Skeletal muscle cell (primary cell): ENCODE results near the gene IQCB1.
"Not testable (repeated sequence)": the region's sequence is repeated elsewhere in the genome, so short reads cannot be mapped to it uniquely, and the experiment has no call there.

Experiments used
- DNase-seq: peaks from one replicate; pipeline ENCODE4 v3.0.0-alpha.2; 2010; ENCODE audit warnings: low read depth
- H3K4me3 ChIP-seq: 2 replicates; pipeline ENCODE4 v1.5.1; 2011; ENCODE audit warnings: low read depth, mild to moderate bottlenecking, control low read depth, low read length, moderate library complexity

Gene IQCB1

DNA sequence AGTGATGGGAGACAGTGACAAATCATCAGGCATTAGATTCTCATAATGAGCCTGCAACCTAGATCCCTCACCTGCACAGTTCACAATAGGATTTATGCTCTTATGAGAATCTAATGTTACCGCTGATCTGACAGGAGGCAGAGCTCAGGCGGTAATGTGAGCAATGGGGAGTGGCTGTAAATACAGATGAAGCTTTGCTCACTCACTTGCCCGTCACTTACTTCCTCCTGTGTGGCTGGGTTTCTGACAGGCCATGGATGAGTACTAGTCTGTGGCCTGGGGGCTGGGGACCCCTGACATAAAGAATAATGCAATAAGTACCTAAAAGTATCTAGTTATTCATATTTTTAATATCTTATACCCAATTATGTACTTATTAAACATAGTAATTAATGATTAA, 15.6 kb downstream of the IQCB1 start:
- DNase-seq: no peak
- H3K4me3 ChIP-seq: no peak overlapping the region

DNA sequence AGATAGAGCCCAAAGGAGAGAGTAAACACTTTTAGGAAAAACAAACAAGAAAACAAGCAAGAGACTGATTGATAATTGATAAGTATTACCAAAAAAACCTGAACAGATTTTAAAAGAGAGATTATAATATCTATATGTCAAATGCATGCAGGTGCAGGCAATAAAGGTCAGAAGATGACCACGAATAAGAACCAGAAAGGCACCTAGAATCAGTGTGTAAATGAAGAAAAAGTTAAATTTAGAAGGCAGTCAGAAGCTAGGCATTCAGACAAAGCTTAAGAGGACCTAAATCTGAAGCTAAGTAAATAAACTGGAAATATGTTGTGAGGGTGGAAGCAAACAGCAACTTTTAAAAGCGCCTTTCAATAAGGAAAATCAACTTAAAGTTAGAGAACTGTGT, 16.3 kb downstream of the IQCB1 start:
- H3K4me3 ChIP-seq: no peak overlapping the region
- DNase-seq: no peak

DNA sequence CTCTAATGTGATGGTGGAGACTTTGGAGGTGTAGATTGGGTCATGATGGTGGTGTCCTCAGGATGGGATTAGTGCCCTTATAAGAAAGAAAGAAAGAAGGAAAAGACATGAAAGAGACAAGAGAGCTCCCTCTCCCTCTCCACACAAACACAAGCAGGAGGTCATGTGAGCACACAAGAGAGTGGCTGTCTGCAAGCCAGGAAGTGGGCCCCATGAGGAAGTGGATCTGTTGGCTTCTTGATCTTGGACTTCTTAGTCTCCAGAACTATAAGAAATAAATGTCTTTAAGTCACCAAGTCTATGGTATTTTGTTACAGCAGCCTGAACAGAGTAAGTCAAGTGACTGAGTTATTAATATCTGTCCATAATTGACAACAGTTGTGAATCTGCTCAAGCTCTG, 17.1 kb downstream of the IQCB1 start:
- H3K4me3 ChIP-seq: no peak overlapping the region
- DNase-seq: no peak

DNA sequence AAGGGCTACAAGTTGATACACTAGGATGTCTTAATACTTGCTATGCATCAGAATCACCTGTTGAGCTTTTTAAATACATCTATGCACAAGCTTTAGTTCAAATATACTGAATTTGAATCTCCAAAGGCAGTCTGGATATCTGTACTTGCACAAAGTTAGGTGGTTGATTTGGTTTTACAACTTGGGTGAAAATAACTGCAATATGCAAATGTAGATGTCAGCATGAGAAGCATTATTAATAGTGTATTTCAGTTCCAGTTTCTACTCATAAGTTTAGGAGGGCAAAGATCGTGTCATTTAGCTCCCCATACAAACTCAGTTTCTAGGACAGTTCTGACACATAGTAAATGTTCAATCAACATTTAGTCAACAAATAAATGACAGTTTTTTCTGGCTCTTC, 25.6 kb downstream of the IQCB1 start:
- no peak for DNase-seq
- H3K4me3 ChIP-seq: no peak overlapping the region

DNA sequence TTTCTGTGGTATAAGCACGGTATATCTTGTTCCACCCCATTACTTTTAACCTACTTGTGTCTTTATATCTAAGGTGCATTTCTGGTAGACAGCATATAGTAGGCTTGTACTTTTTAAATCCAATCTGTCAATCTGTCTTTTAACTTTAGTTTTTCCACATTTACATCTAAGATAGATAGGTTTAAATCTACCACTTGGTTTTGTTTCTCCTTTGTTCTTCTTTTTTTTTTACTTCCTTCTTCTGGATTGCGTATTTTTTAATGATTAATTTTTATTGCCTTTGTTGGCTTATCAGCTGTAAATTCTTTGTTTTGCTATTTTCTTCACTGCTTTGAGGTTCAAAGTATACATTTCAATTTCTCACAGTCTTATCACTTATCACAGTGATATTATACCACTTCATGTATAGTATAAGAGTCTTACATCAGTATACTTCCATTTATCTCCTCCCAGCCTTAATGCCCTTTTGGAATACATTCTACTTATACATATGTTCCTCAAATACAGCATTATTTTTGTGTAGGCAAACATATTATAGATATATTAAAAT, 31.0 kb downstream of the IQCB1 start:
- H3K4me3 ChIP-seq: no peak overlapping the region
- DNase-seq: no peak

DNA sequence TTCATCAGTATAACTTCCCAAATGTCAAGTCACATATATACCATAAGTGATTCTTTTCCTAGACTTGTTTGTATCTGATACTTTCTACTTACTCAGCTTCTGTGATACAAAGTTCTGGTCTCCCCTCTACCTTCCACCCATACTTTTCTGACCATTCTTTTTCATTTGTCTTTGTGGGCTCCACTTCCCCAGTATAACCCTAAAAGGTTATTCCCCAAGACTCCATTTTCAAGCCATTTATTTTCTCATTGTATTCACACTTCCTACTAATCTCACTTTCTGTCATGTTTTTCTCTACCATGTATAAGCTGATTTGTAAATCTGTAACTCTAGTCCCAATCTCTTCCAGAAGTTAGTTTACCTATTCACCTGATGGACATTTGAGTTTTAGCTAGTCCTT, 34.0 kb downstream of the IQCB1 start:
- H3K4me3 ChIP-seq: no peak overlapping the region
- DNase-seq: no peak

DNA sequence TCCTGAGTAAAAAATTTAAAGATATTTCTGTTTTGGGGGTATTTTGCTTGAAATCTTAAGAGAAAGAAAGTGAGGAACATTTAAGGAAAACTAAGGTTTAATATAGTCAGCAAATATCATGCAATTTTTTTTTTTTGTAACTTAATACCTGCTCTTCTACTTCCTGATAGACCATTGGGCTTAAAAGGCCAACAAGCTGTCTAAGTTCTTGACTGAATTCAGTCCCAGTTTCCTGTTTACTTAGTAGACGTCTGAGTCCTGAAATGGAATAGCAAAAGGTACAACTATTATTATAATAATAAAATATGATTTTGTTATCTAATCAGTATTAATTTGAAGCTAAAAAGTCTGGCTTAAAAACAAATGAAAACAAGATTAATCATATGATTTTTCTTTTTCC, 37.9 kb downstream of the IQCB1 start:
- H3K4me3 ChIP-seq: no peak overlapping the region
- no peak for DNase-seq

DNA sequence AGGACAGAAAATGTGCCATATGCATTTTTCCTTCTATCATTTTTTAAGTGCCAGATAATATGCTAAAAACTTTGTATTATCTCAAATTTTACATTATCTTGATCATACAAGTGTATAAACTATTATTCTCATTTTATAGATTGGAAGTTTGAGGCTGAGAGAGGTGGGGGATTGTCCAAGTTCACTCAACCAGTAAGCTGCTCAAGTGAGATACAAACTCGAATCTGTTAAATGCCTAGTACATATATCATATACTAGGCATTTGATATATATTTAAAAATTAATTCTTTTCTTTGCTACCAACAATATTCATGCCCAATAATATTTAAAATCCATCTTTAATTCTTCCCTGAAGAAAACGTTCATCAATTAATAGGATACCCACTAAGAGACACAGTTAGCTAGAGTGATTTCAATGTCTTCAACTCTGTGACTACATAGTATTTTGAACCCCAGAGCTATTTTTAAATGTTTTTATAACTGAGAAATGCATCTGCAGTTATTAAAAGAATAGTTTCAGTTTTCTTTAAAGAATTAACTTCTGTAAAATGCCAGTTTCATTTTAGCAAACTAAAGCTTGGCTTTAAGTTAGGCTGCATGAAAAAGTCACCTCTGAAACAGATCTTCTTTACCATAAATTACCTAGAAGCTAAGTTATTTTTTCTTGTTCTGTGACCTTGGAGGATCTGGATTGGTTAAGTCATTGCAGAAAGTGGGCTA, 40.4 kb downstream of the IQCB1 start:
- H3K4me3 ChIP-seq: no peak overlapping the region

DNA sequence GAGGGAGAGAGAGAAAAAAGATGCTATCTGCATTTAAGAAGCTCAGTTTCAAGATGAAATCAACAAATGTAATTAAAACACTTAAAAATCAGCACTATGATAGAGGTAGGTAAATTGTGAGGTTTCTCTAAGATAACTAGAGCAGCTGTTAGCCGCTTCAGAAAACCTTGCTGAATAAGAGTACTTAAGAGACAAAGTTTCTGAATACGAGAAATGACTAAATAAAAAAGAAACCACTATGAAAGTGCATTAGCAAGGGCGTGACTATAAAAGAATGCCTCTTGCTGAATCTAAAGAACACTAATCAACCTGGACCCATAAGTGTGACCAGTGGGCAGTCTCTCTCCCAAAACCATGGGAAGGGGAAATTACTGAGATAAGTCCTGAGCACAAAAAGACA, 41.8 kb downstream of the IQCB1 start:
- no peak overlapping the region for H3K4me3 ChIP-seq
- no peak for DNase-seq

More for the DNA sequence above, 40.4 kb downstream of the IQCB1 start:
- DNase-seq: no peak

DNA sequence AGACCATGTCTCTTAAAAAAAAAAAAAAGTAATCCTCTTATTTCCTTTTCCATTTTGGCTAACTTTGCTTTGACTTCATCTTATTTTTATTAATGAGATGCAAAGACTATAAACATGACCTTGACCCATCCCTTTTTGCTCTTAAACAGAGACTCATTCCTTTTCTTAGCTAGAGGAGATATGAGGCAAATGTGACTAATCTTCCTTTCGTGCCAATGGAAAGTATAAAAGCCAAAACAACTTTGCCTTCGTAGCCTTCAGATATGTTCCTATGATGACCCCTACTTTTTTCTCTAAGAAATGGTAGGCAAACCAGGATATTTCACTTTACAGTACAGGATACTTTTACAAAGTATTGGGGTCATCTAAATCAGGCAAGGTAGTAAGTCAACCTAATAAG, 48.4 kb downstream of the IQCB1 start:
- no peak overlapping the region for H3K4me3 ChIP-seq
- no peak for DNase-seq

DNA sequence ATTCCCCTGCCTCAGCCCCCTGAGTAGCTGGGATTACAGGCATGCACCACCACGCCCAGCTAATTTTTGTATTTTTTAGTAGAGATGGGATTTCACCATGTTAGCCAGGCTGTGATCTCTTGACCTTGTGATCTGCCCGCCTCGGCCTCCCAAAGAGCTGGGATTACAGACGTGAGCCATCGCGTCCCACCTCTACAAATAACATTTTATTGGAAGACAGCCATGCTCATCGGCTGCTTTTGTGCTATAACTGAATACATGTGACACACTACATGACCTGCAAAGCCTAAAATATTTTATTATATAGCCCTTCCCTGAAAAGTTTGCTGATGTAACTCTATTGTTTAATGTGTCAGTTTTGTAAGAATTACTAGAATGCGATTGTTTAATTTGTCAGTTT, 52.1 kb downstream of the IQCB1 start:
- not testable (repeated sequence) for DNase-seq

DNA sequence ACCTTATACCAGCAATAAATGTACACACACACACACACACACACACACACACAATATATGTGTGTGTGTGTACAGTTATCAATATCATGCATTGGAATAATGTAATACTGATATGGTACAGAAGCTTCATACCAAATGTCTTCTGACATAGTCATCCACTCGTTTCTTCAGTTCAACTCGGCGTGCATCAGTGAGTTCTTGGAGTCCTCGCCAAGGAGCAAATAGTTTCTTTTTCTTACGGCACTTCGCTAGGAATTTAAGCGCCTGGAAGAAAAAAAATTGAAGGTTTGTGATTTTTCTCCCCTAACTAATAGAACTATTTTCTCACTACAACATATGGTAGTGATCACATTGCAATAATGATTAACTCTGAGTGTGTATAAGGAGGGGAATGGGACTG, 53.2 kb downstream of the IQCB1 start:
- H3K4me3 ChIP-seq: no peak overlapping the region

More for the DNA sequence above, 52.1 kb downstream of the IQCB1 start:
- not testable (repeated sequence) for H3K4me3 ChIP-seq

DNA sequence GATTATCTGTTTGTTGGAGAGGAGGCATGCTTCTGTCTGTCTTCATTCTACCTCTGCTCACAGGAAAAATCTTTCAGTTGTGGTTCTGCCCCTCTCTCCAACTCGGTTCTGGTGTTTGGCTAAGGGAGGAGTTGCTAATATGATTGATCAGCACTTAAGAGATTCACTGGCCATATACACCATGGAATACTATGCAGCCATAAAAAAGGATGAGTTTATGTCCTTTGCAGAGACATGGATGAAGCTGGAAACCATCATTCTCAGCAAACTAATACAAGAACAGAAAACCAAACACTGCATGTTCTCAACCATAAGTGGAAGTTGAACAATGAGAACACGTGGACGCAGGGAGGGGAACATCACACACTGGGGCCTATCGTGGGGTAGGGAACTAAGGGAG, 59.8 kb downstream of the IQCB1 start:
- not testable (repeated sequence) for H3K4me3 ChIP-seq, DNase-seq

More for the DNA sequence above, 53.2 kb downstream of the IQCB1 start:
- no peak for DNase-seq

DNA sequence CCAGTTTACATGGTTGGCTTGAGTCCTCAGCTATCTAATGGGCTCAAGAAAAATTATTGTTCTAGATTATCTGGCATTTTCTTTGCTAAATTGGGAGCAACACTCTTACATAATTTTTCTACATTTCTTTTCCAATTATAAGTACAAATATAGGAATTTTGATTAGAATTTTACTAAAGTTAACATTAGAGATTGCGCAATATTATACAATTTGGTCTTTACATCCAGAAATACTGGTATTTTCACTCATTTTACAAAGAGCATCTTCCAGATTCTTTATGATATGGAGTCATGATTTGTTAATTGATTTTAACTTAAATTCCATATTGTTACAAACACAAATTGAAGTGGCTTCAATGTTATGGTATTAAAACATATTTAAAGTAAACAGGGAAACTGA, 65.6 kb downstream of the IQCB1 start:
- no peak for DNase-seq
- no peak overlapping the region for H3K4me3 ChIP-seq

DNA sequence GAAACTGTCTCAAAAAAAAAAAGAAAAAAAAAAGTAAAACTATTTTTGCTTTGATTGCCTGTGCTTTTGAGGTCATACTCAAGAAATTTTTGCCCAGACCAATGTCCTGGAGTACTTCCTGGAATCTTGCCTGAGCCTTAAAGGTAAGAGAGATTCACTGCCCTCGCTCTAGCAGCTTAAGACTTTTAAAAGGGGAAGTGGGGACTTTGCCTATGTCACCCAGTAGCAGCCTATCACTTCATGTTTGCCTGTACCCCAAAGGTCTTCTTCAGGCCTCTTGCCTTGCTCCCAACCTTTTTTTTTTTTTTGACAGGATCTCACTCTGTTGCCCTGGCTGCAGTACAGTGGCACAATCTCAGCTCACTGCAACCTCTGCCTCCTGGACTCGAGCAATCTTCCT, 66.4 kb downstream of the IQCB1 start:
- H3K4me3 ChIP-seq: no peak overlapping the region

DNA sequence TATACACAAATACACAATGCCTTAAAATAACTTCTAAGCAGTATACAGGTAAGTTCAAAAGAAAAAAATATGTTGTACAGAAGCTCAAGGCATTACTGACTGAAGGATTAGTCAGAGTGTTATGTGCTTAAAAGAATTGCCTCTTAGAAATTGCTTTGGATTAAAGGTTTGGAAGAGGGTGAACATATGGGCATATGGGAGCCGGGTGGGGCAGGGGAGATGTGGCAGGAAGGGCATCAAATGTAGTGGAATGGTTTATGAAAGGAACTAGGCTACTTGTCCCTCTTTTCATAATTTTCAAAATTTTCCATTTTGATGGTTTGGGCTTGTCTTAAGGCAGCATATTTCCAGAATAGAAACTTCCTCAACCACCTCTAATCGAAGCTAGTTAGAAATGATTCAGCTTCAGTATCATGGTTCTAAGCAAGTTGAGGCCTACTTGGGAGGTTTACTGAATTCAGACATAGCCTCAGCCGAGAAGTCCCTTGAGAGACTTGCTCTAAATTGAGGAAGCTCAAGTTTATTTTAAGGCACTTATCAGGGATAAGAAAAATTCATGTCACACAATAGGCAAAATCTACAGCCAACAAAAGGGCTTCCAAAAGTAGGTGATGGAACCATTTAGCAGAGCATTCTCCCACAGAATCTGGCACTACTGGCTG, 75.2 kb downstream of the IQCB1 start:
- no peak overlapping the region for H3K4me3 ChIP-seq
- DNase-seq: no peak

More for the DNA sequence above, 66.4 kb downstream of the IQCB1 start:
- no peak for DNase-seq

DNA sequence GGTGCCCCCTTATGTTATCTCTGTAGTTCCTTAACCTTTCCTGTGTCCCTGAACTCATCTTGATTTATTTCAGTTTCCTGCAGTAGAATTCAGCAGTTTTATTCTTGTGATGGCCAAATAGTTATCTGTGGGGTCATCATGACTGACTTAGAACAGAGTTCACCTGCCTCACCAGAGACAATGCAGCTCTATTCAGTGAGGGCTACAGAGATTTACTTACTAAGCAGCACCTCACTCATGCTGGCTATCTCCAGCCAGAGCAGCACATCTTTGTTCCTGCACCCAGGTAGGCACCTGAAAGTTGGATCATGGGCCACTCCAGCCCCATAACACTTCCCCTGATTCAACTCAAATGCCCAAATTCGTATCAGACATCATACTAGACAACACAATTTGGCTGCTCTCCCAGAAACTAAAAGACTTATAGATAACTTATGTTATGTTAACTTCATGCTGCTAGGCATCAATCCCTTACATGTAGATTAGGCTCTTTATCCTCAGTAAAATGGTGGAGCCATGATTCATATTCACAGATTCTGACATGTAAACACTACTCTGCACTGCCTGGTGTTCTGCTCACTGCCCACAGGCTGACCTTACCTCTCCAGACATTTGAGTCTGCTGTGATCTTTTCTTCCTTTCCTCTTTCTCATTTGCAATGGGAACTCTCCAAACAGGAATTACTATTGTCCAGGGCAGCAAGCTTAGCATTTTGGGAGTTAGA, 76.0 kb downstream of the IQCB1 start:
- no peak for DNase-seq
- no peak overlapping the region for H3K4me3 ChIP-seq

DNA sequence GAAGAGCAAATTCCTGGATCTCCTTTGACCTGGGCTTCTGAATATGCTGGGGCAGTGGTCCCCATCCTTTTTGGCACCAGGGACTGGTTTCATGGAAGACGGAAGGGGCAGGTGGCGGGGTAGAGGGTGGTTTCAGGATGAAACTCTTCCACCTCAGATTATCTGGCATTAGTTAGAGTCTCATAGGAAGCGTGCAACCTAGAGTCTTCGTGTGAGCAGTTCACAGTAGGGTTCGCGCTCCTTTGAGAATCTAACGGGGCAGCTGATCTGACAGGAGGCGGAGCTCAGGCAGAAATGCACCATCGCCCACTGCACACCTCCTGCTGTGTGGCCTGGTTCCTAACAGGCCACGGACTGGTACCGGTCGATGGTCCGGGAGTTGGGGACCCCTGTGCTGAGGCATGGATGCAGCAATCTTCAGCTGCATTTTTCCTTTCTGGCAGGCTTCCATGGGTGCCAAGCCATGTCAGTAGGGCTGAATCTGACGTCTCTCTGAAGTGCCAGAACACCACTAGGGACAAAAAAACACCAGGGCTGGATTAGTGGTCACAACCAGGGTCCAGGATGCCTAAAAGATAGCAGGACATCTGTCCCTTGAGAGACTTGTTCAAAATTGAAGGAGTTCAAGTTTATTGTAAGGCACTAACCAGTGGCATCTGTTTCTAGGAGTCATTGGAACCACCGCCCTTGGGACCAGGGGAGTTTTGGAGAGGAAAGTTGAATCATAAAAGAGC, 76.9 kb downstream of the IQCB1 start:
- no peak overlapping the region for H3K4me3 ChIP-seq
- no peak for DNase-seq

DNA sequence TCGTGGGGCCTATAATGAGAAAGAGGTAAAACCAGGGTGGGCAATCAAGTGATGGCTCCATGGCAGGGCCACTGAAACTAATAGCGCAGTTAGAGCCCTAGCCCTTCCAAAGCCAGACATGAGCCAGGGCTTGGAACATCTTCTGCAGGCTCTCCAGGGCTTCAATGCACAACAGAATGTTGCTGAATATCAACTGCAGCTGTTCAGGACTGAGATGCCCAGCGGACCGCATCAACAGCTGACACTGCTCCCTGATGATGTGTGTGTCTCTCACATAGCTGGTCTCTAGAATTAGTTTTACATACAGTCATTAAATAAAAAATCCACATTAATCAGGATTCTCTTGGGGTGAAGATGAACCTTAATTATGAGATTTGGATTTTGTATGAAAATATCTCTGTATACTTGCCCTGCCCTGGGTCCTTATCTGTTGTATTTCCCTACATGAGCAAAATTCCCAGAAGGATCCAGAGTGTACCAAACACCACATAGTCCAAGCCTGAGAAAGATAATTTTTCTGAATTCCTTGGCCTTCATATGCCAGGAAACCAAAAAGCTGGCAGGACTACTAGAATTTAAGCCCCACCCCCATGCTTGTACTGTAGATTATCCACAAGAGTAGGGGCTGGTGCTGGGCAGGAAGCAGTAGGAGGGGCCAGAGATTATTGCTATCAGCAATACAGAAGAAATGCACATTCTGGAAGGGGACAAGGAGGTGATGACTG, 77.6 kb downstream of the IQCB1 start:
- H3K4me3 ChIP-seq: no peak overlapping the region
- DNase-seq: peak; percentile 19
